Fibroblast of skin of left quadriceps (primary cell): Measurements from ENCODE around the gene TBL1X.

Experiments
- DNase-seq, 2 experiments: peaks; one replicate each; pipeline ENCODE4 v3.0.0-alpha.2; 2013; ENCODE audit warnings: low read depth in 2 of 2

The TBL1X gene

GRCh38 chrX:9582956-9583355 is 118.1 kb downstream of the TBL1X start:
- DNase-seq: no peak

DNA sequence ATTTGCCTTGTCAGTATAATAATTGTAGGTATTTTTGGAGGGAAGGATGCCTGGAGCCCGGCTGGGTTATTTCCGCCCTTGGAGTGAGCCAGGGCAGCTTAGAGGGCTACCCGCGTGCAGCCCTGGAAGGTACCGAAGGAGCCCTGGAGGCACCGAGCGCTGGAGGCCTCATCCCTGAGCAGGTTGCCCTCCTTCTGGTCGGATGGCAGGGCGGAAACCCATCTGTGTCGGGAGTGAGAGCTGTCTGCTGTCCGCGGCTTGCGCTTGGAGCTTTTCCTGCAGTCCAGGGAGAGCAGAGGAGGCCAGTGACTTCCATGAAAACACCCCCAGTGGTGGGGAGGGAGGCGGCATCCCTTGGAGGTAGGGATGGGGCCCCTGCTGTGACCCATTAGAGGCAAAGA is 122.1 kb downstream of the TBL1X start:
- DNase-seq: no peak

GRCh38 chrX:9587642-9588041 is 122.8 kb downstream of the TBL1X start:
- no peak for DNase-seq

GRCh38 chrX:9591496-9591895 is 126.6 kb downstream of the TBL1X start:
- DNase-seq: no peak

- no peak for DNase-seq
Measured at GRCh38 chrX:9593756-9594155, 128.9 kb downstream of the TBL1X start.

GRCh38 chrX:9595174-9595573 is 130.3 kb downstream of the TBL1X start:
- DNase-seq: peak; percentile 39 to 45

GRCh38 chrX:9596837-9597236 is 132.0 kb downstream of the TBL1X start:
- DNase-seq: no peak

- no peak for DNase-seq
Measured at GRCh38 chrX:9597361-9598035, 132.6 kb downstream of the TBL1X start.

- no peak for DNase-seq
Measured at GRCh38 chrX:9598344-9598743, 133.5 kb downstream of the TBL1X start.

DNA sequence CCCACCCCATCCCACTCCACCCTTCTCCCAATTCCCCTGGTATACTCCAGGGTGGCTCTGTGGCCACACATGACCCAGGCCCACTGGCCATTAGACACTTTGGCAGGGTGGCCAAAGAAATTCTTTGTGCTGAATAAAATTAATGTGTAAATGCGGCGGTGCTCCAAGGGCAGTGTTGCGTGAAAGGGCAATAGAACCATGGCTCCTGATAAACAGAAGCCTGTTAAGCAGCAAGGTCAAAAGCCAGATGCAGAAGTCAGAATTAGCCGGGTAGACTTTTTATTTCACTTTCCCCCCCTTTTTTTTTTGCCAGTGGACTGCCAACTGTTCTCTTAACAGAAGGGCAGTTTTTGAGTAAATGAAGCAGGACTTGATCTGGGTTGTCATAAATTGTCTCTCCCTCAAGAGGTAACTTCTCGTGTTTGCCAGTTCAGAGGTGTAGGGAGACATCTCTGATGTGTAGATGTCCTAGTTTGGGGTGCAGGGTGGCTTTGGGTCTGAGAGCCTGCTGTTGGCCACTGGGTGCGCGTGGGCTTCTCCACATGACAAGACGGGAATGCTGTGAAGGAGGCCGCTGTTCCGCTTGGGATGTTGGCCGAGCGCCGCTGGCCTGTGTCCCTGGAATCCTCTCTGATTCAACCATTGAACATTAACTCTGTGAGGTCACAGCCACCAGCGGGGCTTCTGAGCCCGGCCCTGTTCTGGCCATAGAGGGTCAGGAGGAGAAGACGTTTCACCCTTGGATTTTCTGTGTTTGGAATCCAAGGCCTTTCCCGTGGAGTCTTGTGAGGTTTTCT is 139.5 kb downstream of the TBL1X start:
- DNase-seq: no peak

DNA sequence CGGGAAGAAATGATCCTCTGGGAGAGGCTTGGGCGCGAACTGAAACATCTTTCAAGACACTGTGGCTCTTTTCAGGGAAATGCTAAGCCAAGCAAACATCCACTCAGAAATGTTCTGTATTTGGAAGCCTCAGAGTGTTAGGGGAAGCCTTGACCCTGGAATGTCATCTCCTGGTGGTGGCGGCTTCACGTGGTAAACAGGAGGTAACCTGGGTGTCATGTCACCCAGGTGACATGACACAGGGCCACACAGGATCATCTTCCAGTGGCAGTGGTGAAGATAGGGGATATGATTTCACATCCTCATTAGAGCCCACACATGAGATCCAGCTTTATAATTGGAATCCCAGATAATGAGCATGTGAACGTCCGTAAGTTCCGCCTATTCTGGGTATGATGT is 140.0 kb downstream of the TBL1X start:
- no peak for DNase-seq

DNA sequence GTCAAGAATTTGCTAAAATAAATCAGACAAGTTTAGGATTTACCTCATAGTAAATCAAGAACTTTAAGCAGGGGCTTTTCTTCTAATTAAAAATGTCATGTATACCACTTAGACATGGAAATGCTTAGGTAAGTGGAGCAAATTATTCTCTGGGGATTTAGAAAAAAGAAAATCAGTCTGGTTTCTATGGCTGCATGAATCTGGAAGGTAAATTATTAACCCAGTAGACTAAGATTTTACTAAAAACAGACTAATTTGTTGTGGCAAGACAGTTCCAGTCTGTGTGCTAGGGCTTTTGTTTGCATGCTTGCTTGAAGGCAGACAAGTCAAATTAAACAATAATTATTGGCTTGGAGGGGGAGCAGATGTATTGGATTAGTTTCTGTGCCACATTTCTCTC is 140.6 kb downstream of the TBL1X start:
- no peak for DNase-seq

GRCh38 chrX:9606971-9607370 is 142.1 kb downstream of the TBL1X start:
- DNase-seq: no peak

DNA sequence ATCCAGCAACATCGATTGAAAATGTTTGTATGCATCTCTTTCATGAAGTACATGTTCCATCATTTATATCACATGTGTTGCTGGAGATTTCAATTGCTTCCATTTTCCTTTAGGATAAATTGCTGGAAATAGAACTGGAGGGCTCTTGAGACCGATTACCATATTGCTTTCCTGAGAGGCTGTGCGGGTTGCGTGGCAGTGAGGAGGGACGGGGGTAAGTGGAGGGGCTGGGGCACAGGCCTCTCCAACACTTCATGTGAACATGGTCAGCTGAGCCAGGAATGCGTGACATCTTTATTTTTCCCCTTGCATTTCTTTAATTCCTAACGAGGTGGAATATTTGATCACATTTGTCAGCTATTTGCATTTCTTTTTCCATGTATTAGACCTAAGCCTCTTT is 144.6 kb downstream of the TBL1X start:
- DNase-seq: no peak

GRCh38 chrX:9609987-9610386 is 145.1 kb downstream of the TBL1X start:
- no peak for DNase-seq

GRCh38 chrX:9610771-9611392 is 146.0 kb downstream of the TBL1X start:
- DNase-seq: no peak

DNA sequence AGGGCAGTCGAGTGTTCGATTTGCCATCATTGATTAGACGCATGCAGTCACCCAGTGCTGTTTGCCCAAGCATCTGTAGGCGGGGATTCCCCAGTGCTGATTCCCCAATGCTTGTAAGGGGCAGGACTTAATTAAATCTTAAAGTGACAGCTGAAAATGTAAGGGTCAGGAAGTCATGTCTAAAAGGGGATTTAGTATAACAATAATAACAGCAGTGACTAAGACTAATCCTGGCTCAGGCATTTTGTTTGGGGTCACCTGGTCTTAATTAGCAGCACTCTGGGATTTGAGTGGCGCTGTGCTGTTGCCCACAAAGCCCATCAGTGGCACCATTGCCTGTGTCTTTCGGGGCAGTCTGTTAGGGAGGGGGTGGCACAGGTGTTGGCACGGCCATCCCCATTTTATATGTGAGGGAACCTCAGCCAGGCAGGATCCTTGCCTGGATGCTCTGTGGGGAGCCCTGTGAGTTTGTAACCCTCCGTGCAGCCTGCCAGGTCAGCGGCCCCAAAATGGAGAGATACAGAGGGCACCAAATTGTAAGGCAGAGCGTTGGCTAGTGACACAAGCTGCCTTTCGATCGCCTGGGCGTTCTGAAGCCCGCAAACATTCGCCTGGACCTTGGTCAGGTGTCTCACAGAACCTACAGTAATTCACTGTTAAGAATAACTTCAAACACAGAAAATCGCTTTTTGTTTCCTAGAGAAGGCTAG is 146.7 kb downstream of the TBL1X start:
- DNase-seq: peak in 1 of 2 experiments; percentile 11

DNA sequence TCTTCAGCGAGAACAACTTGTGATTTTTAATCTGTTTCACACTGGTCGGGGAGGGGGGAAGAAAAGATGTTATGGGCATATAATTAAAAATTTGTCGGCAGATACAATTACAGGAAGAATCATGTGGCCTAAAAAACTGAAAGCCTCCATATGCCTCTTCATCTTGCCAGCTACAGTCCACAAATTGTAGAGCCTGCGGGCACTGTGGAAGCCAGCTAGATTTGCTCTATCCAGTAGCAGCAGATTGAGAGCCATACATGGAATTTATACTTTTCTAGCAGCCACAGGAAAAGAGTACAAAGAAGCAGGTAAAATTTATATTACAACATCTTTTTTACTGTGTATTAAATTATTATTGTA is 147.3 kb downstream of the TBL1X start:
- DNase-seq: no peak

GRCh38 chrX:9614016-9614415 is 149.2 kb downstream of the TBL1X start:
- DNase-seq: peak; percentile 39 to 40

GRCh38 chrX:9619133-9619532 is 154.3 kb downstream of the TBL1X start:
- no peak for DNase-seq

- DNase-seq: no peak
Measured at GRCh38 chrX:9619581-9619980, 154.7 kb downstream of the TBL1X start.

DNA sequence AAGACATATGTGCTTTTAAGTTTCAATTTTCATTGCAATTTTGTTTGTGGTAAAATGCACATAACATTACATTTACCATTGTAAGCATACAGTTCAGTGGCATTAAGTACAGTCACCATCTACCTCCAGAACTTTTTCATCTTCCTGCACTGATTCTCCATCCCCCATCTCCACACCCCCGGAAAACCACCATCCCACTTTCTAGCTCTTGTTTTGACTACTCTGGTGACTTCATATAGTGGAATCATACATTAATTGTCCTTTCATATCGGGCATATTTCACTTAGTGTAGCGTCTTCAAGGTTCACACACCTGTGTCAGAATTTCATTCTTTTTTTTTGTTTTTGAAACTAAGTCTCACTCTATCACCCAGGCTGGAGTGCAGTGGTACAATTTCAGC is 157.3 kb downstream of the TBL1X start:
- DNase-seq: no peak
